ENCODE measurements around the gene RALGAPB.
A peak's percentile ranks its signal among the peaks of the same experiment; 100 is the strongest.

The RALGAPB gene

DNA sequence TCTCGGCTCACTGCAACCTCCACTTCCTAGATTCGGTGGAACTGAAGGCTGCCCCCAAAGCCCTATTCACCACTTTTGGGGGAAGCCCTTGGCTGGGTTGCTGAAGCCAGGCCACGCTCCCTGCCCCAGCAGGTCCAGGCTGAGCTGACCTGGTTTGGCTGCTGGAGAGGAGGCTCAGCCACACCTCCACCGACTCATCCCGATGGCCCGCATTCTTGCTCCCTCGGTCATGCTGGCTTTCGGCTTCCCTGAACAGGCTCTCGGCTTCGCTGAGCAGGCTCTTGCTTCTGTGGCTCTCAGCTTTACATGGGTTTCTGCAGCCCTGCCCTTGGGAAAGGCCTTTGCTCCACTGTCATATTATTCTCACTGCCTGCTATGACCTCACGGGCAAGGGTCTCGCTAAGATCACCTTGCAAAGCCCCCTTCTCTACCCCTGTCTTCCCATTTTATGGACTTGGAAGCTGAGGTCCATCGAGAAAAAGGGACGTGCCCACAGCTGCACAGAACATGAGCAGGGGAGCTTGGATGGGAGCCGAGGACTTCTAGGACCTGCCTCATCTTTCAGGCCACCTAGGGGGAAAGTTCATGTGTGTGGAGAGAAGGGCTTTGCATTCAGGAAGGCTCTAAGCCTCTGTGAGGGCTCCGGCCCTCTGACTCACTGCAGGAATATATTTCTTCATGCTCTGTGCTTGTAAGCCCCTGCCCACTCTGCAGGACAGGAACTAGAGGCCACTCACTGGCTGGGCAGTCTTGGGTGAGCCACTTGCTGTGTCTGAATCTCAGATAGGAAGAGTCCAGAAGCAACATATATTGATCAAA lies 144.6 kb downstream of the RALGAPB start:
- no peaks in the 10 kb centered on the region for H3K9me3 ChIP-seq (ENCODE audit: control extremely low read depth in 1 of 5, control insufficient read depth in 4 of 5, insufficient read depth in 2 of 5, low read depth in 1 of 5, low read length in 4 of 5)
- CTCF ChIA-PET, result no interaction called here
- no peak for DNase-seq
- WGBS (ENCODE audit: insufficient coverage), result 77% methylated on average over 12 of the region's 16 CpGs
- H3K4me1 ChIP-seq (ENCODE audit: control extremely low read depth in 1 of 4, control insufficient read depth in 4 of 4, insufficient read depth in 4 of 4, low read length in 3 of 4), result no peaks in the 10 kb centered on the region
- POLR2A ChIA-PET, result no interaction called here
- H3K4me3 ChIP-seq (ENCODE audit: control insufficient read depth in 1 of 7, extremely low read depth in 1 of 7, insufficient read depth in 4 of 7, low read depth in 2 of 7, low read length in 6 of 7), result no peak overlapping the region
- H3K27me3 ChIP-seq (replicated peaks in 2 of 5; ENCODE audit: control insufficient read depth in 4 of 5, insufficient read depth in 5 of 5, low read length in 4 of 5), result peaks cover 0 to 60% (median 14%) of the 10 kb centered on the region in 5 experiments
- H3K36me3 ChIP-seq (ENCODE audit: control insufficient read depth in 4 of 4, insufficient read depth in 4 of 4, low read length in 3 of 4), result no peaks in the 10 kb centered on the region
- H3K27ac ChIP-seq (ENCODE audit: insufficient read depth in 1 of 2, low read depth in 1 of 2, low read length in 2 of 2, poor library complexity in 1 of 2, severe bottlenecking in 2 of 2), result no peak overlapping the region

DNA sequence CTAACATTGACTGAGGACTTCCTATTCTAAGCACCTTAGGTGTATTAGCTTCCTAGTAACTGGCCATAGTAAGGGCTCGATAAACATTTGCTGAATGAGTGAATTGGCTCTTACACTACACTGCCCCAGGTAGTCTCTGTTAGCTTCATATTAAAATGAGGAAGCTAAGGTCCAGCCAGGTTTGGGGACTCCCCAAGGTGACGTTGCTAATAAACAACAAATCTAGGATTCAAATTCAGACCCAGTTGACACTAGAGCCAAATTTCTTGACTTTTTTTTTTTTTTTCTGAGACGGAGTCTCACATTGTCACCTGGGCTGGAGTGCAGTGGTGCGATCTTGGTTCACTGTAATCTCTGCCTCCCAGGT lies 145.2 kb downstream of the RALGAPB start:
- POLR2A ChIA-PET, result no interaction called here
- CTCF ChIA-PET, result no interaction called here
- WGBS (ENCODE audit: insufficient coverage), result 82% methylated on average over 4 of the region's 4 CpGs
- peaks cover 0 to 60% (median 14%) of the 10 kb centered on the region in 5 experiments for H3K27me3 ChIP-seq (replicated peaks in 2 of 5; ENCODE audit: control insufficient read depth in 4 of 5, insufficient read depth in 5 of 5, low read length in 4 of 5)
- H3K36me3 ChIP-seq (ENCODE audit: control insufficient read depth in 4 of 4, insufficient read depth in 4 of 4, low read length in 3 of 4), result no peaks in the 10 kb centered on the region
- no peak overlapping the region for H3K4me3 ChIP-seq (ENCODE audit: control insufficient read depth in 1 of 7, extremely low read depth in 1 of 7, insufficient read depth in 4 of 7, low read depth in 2 of 7, low read length in 6 of 7)
- H3K27ac ChIP-seq (ENCODE audit: insufficient read depth in 1 of 2, low read depth in 1 of 2, low read length in 2 of 2, poor library complexity in 1 of 2, severe bottlenecking in 2 of 2), result no peak overlapping the region
- H3K9me3 ChIP-seq (ENCODE audit: control extremely low read depth in 1 of 5, control insufficient read depth in 4 of 5, insufficient read depth in 2 of 5, low read depth in 1 of 5, low read length in 4 of 5), result no peaks in the 10 kb centered on the region
- DNase-seq, result peak in 2 of 3 donors; percentile 7 to 13
- no peaks in the 10 kb centered on the region for H3K4me1 ChIP-seq (ENCODE audit: control extremely low read depth in 1 of 4, control insufficient read depth in 4 of 4, insufficient read depth in 4 of 4, low read length in 3 of 4)

GRCh38 chr20:38620441-38620840 lies 147.8 kb downstream of the RALGAPB start:
- no peak overlapping the region for H3K27ac ChIP-seq (ENCODE audit: insufficient read depth in 1 of 2, low read depth in 1 of 2, low read length in 2 of 2, poor library complexity in 1 of 2, severe bottlenecking in 2 of 2)
- whole genome bisulfite sequencing (ENCODE audit: insufficient coverage), result 80% methylated on average over 6 of the region's 9 CpGs
- CTCF ChIA-PET, result no interaction called here
- no peaks in the 10 kb centered on the region for H3K36me3 ChIP-seq (ENCODE audit: control insufficient read depth in 4 of 4, insufficient read depth in 4 of 4, low read length in 3 of 4)
- peaks cover 0 to 49% (median 12%) of the 10 kb centered on the region in 5 experiments for H3K27me3 ChIP-seq (replicated peaks in 2 of 5; ENCODE audit: control insufficient read depth in 4 of 5, insufficient read depth in 5 of 5, low read length in 4 of 5)
- no peak for DNase-seq
- no peak overlapping the region for H3K4me3 ChIP-seq (ENCODE audit: control insufficient read depth in 1 of 7, extremely low read depth in 1 of 7, insufficient read depth in 4 of 7, low read depth in 2 of 7, low read length in 6 of 7)
- H3K9me3 ChIP-seq (ENCODE audit: control extremely low read depth in 1 of 5, control insufficient read depth in 4 of 5, insufficient read depth in 2 of 5, low read depth in 1 of 5, low read length in 4 of 5), result peaks cover 0 to 7% (median 0%) of the 10 kb centered on the region in 5 experiments
- POLR2A ChIA-PET, result no interaction called here
- H3K4me1 ChIP-seq (ENCODE audit: control extremely low read depth in 1 of 4, control insufficient read depth in 4 of 4, insufficient read depth in 4 of 4, low read length in 3 of 4), result no peaks in the 10 kb centered on the region

DNA sequence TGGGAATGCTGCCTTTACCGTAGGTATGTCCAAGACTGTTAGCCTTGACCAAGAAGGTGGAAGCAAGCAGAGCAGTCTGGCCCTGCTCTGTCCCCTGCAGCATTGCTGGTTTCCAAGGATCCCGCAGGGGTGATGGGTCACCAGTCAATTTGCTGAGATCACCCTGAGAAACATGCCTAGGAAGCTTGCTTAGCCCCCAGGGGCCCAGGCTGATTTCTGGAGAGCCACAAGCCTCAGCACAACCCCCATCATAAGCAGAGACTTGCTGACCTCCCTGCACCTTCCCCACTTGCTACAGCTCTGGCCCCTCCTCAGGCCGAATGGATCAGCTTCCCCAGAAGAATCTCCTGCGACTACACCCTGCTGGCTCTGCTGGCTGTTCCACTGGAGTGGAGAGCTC lies 150.4 kb downstream of the RALGAPB start:
- CTCF ChIA-PET, result interaction anchor here (0.6 kb wide), 1 partner anchor 1573 kb away, joined by 3 read pairs; no protein-coding TSS in a partner anchor
- POLR2A ChIA-PET, result no interaction called here
- Histone ChIP-seq H3K27ac (ENCODE audit: insufficient read depth in 1 of 2, low read depth in 1 of 2, low read length in 2 of 2, poor library complexity in 1 of 2, severe bottlenecking in 2 of 2) (no peak overlapping the region), H3K36me3 (ENCODE audit: control insufficient read depth in 4 of 4, insufficient read depth in 4 of 4, low read length in 3 of 4) (no peaks in the 10 kb centered on the region), H3K4me1 (ENCODE audit: control extremely low read depth in 1 of 4, control insufficient read depth in 4 of 4, insufficient read depth in 4 of 4, low read length in 3 of 4) (no peaks in the 10 kb centered on the region), H3K9me3 (ENCODE audit: control extremely low read depth in 1 of 5, control insufficient read depth in 4 of 5, insufficient read depth in 2 of 5, low read depth in 1 of 5, low read length in 4 of 5) (peaks cover 0 to 7% (median 0%) of the 10 kb centered on the region in 5 experiments), H3K4me3 (ENCODE audit: control insufficient read depth in 1 of 7, extremely low read depth in 1 of 7, insufficient read depth in 4 of 7, low read depth in 2 of 7, low read length in 6 of 7) (no peak overlapping the region), H3K27me3 (replicated peaks in 2 of 5; ENCODE audit: control insufficient read depth in 4 of 5, insufficient read depth in 5 of 5, low read length in 4 of 5) (peaks cover 0 to 40% (median 9%) of the 10 kb centered on the region in 5 experiments)
- no peak for DNase-seq
- 88% methylated on average over 4 of the region's 4 CpGs for WGBS (ENCODE audit: insufficient coverage)

DNA sequence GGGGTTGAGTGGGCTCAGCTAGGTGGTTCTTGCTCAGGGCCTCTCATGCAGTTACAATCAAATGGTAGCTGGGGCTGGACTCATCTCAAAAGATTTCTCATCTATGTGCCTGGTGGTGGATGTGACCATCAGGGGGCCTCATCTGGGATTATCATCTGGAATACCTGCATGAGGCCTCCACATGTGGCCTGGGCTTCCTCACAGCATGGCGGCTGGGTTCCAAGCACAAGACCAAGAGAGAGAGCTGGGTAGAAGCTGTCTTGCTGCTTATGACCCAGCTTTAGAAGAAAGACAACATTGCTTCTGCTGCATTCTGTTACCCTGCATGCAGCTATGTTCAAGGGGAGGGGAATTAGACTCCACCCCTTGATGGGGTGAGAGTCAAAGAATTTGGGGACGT lies 151.4 kb downstream of the RALGAPB start:
- peaks cover 0 to 7% (median 0%) of the 10 kb centered on the region in 5 experiments for H3K9me3 ChIP-seq (ENCODE audit: control extremely low read depth in 1 of 5, control insufficient read depth in 4 of 5, insufficient read depth in 2 of 5, low read depth in 1 of 5, low read length in 4 of 5)
- H3K36me3 ChIP-seq (ENCODE audit: control insufficient read depth in 4 of 4, insufficient read depth in 4 of 4, low read length in 3 of 4), result no peaks in the 10 kb centered on the region

DNA sequence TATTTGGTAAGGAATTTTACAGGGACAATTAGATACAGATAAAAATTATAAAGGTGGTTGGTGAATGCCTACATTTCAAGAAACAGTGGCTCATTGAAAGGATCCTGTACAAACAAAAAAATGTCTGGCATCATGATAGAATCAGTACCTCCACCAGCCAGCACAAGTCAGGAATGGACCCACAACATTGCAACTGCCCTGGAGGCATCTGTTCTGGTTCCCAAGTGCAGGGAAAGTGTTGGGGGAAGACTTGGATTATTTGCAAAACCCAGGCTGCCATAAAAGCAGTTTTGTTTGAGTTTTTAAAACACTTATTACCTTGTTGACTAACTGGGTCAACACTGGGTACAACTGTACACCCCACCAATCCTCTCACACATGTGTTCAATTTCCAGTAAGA lies 153.3 kb downstream of the RALGAPB start:
- Histone ChIP-seq H3K4me3 (ENCODE audit: control insufficient read depth in 1 of 7, extremely low read depth in 1 of 7, insufficient read depth in 4 of 7, low read depth in 2 of 7, low read length in 6 of 7) (no peak overlapping the region), H3K9me3 (ENCODE audit: control extremely low read depth in 1 of 5, control insufficient read depth in 4 of 5, insufficient read depth in 2 of 5, low read depth in 1 of 5, low read length in 4 of 5) (peaks cover 0 to 7% (median 0%) of the 10 kb centered on the region in 5 experiments), H3K4me1 (ENCODE audit: control extremely low read depth in 1 of 4, control insufficient read depth in 4 of 4, insufficient read depth in 4 of 4, low read length in 3 of 4) (no peaks in the 10 kb centered on the region), H3K36me3 (ENCODE audit: control insufficient read depth in 4 of 4, insufficient read depth in 4 of 4, low read length in 3 of 4) (no peaks in the 10 kb centered on the region), H3K27me3 (replicated peaks in 2 of 5; ENCODE audit: control insufficient read depth in 4 of 5, insufficient read depth in 5 of 5, low read length in 4 of 5) (peaks cover 0 to 16% (median 2%) of the 10 kb centered on the region in 5 experiments), H3K27ac (ENCODE audit: insufficient read depth in 1 of 2, low read depth in 1 of 2, low read length in 2 of 2, poor library complexity in 1 of 2, severe bottlenecking in 2 of 2) (no peak overlapping the region)
- POLR2A ChIA-PET, result no interaction called here
- no peak for DNase-seq
- CTCF ChIA-PET, result no interaction called here

More for the DNA sequence above, 151.4 kb downstream of the RALGAPB start:
- CTCF ChIA-PET, result no interaction called here
- H3K4me1 ChIP-seq (ENCODE audit: control extremely low read depth in 1 of 4, control insufficient read depth in 4 of 4, insufficient read depth in 4 of 4, low read length in 3 of 4), result no peaks in the 10 kb centered on the region
- no peak for DNase-seq
- peaks cover 0 to 31% (median 7%) of the 10 kb centered on the region in 5 experiments for H3K27me3 ChIP-seq (replicated peaks in 2 of 5; ENCODE audit: control insufficient read depth in 4 of 5, insufficient read depth in 5 of 5, low read length in 4 of 5)
- POLR2A ChIA-PET, result no interaction called here
- no peak overlapping the region for H3K4me3 ChIP-seq (ENCODE audit: control insufficient read depth in 1 of 7, extremely low read depth in 1 of 7, insufficient read depth in 4 of 7, low read depth in 2 of 7, low read length in 6 of 7)
- WGBS (ENCODE audit: insufficient coverage), result 95% methylated on average over 2 of the region's 2 CpGs
- H3K27ac ChIP-seq (ENCODE audit: insufficient read depth in 1 of 2, low read depth in 1 of 2, low read length in 2 of 2, poor library complexity in 1 of 2, severe bottlenecking in 2 of 2), result no peak overlapping the region

GRCh38 chr20:38626921-38627659 lies 154.4 kb downstream of the RALGAPB start:
- Histone ChIP-seq H3K36me3 (ENCODE audit: control insufficient read depth in 4 of 4, insufficient read depth in 4 of 4, low read length in 3 of 4) (no peaks in the 10 kb centered on the region), H3K4me1 (ENCODE audit: control extremely low read depth in 1 of 4, control insufficient read depth in 4 of 4, insufficient read depth in 4 of 4, low read length in 3 of 4) (no peaks in the 10 kb centered on the region), H3K27me3 (replicated peaks in 2 of 5; ENCODE audit: control insufficient read depth in 4 of 5, insufficient read depth in 5 of 5, low read length in 4 of 5) (peaks cover 0 to 10% (median 0%) of the 10 kb centered on the region in 5 experiments), H3K4me3 (ENCODE audit: control insufficient read depth in 1 of 7, extremely low read depth in 1 of 7, insufficient read depth in 4 of 7, low read depth in 2 of 7, low read length in 6 of 7) (no peak overlapping the region), H3K27ac (ENCODE audit: insufficient read depth in 1 of 2, low read depth in 1 of 2, low read length in 2 of 2, poor library complexity in 1 of 2, severe bottlenecking in 2 of 2) (no peak overlapping the region), H3K9me3 (ENCODE audit: control extremely low read depth in 1 of 5, control insufficient read depth in 4 of 5, insufficient read depth in 2 of 5, low read depth in 1 of 5, low read length in 4 of 5) (peaks cover 0 to 7% (median 0%) of the 10 kb centered on the region in 5 experiments)
- ChIA-PET POLR2A (no interaction called here), CTCF (no interaction called here)
- no peak for DNase-seq
- whole genome bisulfite sequencing (ENCODE audit: insufficient coverage), result 86% methylated on average over 8 of the region's 10 CpGs

Measured in common myeloid progenitor, CD34-positive (primary cell).